TTC549 (cell line): ENCODE results near the gene CCDC74B.
"Not testable (repeated sequence)": the region's sequence is repeated elsewhere in the genome, so short reads cannot be mapped to it uniquely, and the experiment has no call there.

Source experiments
- FAIRE-seq: peaks from 2 replicates; lab custom pipeline; 2012; peaks lifted over from hg19 to GRCh38; lab: Jason Lieb, UNC

CCDC74B gene

GRCh38 chr2:130145006-130145414 is at the start of gene CCDC74B:
CCDC74B (minus strand) TSS chr2:130145112; CDS start chr2:130144996, 116 bp downstream.
- FAIRE-seq: not testable (repeated sequence)

DNA sequence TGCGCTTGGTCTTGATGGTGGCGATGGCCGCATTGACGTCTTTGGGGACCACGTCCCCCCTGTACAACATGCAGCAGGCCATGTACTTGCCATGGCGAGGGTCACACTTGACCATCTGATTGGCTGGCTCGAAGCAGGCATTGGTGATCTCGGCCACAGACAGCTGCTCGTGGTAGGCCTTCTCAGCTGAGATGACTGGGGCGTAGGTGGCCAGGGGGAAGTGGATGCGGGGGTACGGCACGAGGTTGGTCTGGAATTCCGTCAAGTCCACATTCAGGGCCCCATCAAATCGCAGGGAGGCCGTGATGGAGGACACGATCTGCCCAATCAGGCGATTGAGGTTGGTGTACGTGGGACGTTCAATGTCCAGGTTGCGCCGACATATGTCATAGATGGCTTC is 48.9 kb upstream of the CCDC74B start:
- FAIRE-seq: not testable (repeated sequence)

DNA sequence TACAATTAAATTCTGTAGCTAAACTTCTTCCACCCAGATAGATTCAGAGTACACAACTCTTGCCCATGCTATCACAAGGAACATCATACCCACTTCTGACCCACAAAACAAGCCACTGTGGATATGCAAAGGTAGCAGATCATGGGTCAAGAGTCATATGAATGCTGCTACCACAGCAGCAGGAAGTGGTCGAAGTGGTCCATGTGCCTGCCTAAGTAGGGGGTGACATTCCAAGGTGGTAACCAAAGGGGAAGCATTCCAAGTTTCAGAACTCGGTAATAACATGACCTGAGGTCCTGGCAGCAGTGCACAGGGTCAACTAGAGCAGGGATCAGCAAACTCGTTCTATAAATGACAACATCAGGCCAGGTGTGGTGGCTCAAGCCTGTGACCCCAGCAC is 47.5 kb upstream of the CCDC74B start:
- FAIRE-seq: not testable (repeated sequence)

DNA sequence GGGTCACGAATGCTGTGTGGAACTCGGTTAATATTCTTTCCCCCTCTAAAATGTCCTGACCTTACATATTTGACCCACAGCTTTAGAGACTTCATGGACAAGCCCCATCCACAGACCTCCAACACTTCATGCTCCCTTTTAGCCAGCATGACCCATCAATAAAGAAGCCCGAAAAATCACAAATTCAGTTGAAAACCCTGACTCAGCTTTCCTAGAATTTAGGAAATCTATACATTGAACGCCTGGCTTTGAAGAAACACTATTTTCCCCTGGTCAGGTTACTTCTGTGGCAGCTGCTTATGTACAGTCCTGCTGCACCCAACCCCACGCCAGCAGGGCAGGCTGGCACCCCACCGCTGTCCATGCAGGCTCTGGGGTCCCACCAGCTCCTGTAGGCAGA is 46.4 kb upstream of the CCDC74B start:
- not testable (repeated sequence) for FAIRE-seq

DNA sequence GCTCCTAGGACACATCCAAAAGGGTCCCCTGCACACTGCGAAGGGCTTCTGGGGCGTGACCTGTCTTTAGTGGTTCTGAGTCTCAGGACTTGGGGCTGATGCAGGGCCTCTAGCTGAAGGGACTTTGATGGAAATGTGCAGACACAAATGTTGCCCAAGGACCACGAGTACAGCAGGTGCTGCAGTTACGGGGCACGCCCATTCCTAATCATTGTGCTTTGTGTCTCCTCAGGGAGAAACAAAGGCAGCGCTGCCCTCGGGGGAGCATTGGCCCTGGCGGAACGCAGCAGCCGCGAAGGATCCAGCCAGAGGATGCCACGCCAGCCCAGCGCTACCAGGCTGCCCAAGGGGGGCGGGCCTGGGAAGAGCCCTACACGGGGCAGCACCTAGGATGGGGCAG is 45.3 kb upstream of the CCDC74B start:
- no peak for FAIRE-seq

GRCh38 chr2:130188958-130189357 is 44.0 kb upstream of the CCDC74B start:
- not testable (repeated sequence) for FAIRE-seq

DNA sequence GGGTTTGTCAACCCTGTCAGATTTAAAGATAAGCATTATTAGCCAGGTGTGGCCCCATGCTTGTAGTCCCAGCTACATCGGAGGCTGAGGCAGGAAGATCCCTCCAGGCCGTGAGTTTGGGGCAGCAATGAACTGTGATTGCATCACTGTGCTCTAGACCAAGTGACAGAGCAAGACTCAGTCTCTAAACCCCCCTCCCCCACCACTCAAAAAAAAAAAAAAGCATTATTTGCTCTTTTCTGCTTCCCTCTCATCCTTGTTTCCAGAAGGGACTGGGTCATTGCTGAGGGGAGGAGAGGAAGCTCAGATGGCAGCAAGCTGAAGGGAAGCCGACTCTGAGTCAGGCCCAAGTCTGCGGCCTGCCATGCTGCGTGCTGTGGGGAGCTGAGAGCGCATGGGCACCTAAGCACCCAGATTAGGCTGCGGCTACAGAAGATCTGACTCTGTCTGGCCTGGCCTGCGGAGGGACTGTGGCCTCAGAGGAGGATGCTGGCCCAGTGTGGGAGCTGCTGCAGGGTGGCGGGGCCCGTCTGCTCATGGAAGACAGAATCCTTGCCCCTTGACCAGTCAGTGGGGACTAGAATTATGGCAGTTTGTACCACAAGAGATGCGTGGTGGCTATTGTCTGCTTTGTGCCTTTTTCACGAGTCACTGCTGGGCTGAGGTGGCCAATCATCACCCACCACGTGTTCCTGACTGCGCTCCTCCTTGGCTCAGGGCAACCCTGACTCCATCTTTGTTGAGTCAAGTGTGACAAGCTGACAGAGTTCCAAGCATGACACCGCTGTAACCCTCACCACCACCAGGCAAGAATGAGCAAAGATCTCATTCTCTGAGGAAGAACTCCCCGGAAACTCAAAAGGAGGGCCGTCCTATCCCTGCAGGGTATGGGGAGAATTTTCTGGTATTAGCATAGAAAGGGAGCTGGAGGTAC is 43.2 kb upstream of the CCDC74B start:
- not testable (repeated sequence) for FAIRE-seq

DNA sequence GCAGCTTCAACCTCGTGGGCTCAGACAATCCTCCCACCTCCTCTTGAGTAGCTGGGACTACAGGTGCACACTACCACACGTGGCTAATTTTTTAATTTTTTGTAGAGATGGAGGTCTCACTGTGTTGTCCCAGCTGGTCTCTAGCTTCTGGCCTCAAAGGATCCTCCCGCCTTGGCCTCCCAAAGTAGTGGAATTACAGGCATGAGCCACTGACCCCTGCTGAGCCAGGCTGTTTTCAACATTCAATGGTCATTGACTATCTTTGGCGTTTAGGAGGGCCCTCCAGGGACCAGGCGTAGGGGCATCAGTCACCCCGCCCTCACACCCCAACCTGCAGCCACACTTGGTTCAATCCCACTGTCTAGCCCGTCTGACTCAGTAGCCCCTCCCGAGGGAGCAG is 42.4 kb upstream of the CCDC74B start:
- no peak for FAIRE-seq

DNA sequence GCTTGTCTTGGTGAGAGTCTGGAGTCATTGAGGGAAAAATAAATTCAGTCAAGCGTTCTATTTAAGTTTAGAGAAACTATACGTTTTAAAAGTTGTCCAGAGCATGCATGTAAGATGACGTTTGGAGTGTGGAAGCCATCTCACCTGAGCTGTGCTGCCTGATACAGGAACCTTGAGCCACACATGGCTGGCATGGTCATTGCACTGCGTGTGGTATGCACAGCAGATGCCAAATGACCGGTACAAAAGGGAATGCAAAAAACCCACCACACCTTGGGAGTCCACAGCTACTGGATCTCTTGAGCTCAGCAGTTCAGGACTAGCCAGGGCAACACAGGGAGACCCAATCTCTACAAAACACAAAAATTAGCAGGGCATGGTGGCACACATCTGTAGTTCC is 41.5 kb upstream of the CCDC74B start:
- no peak for FAIRE-seq

DNA sequence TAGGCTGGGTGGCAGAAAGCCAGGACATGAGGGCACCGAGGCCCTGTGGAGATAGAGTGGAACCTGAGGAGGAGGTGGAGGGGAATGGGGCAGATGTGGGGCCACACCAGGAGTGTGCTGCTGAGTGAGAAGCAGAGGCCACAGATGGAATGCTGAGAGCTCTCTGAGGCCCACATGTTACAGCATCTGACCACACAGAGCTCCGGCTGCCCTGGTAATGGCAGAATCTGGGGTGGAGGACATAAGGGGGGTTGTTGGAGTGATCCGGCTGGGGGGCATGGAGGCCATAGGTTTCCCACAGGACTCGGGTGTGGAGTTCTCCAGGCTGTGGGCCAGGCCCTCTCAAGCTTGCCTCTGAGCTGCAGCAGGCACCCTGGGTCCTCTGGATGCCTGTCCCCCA is 41.0 kb upstream of the CCDC74B start:
- no peak for FAIRE-seq

- no peak for FAIRE-seq
Observed at GRCh38 chr2:130185436-130185835, 40.5 kb upstream of the CCDC74B start.

DNA sequence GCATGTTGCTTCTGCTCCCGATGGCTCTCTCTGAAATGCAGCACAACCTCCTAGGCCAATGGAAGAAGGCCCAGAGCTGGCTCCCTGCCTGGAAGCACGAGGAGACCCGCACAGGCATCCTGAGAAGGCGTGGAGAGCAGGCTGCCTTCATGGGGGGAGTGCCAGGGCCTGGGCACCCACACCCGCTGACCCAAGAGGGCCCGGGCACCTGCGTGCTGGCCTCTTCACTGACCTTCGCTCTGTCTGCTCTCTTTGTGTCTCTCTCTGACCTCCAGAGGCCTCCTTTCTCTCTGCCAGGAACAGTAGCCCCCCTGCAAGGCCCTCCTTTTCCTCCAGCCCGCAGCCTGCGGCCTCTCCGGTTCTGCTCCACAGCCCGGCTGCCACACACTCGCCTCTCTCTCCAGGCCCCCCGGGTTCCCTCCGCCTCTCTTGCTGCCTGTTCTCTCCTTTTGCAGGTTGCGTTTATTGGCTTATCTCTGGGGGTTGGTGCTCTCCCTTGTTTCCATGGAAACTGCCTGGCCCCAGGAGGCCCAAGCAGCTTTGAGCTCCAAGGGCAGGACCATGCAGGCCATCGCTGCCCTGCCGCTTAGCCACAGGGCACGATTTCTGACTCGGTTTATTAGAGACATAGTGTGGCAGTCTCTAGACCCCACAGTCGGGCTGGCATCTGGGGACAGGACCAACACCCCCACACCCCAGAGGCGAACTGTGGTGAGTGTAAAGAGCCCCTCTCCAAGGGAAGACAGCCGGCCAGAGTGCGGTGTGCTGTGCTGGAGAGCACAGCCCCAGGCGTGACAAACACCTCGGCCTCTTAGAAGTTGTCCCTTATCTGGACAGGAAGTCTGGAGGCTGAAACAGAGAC is 38.8 kb upstream of the CCDC74B start:
- FAIRE-seq: no peak

DNA sequence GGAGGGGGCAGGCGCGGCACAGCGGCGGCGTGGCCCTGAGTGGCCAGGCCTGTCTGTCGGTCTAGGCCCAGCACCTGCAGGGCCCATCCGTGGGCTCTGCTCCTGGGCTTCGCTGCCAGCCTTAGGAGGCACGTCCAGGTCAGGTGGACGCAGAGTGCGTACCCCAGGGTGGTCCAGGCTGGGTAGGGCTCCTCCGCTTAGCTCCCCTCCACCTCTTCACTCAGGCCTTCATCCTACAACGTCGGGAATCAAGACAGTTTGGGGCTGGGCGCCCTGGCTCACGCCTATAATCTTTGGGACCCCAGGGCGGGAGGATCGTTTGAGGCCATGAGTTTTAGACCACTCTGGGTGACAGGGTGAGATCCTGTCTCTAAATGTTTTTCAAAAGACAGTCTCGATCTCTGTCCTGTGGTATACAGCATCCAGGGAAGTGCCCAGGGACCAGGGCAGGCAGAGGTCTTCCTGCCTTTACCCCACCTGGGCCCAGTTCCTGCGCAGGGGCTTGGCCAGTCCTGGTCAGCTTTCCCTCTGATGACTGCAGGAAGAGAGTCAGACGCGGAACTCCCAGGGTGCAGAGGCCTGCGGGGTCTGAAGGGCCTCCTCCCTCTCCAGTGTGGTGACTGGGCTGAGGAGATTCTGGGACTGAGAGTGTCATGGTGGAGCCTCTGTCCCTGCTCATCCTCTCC is 38.1 kb upstream of the CCDC74B start:
- not testable (repeated sequence) for FAIRE-seq

GRCh38 chr2:130181880-130182682 is 37.2 kb upstream of the CCDC74B start, which contains the start of gene MZT2B:
MZT2B (plus strand) TSS chr2:130182262; CDS start chr2:130182283, 21 bp downstream.
- not testable (repeated sequence) for FAIRE-seq

DNA sequence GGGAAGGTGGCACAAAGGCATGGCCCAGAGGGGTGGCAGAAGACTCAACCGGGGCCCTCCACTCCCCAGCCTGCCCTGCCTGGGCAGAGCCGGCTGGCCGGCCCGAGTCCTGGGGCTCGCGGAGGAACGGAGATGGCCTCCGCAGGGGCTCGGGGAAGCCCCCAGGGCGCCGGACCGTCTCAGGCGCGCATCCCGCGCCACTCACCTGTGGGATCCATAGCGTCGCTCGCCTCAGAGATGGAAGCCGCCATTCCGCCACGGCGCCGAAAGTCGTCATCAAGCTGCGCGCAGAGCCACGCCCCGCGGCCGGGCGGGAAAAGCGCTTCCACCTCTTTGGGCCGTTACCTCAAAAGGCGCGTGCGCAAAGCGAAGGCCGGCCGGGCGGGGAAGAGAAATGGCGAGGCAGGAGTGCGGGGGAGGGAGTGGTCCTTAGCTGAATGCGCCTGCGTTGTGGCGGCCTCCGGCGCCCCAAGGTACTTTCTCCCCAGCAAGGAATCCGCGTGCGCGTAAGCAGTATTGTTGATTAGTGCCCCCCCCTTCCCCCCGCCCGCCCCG is 36.5 kb upstream of the CCDC74B start, which contains the start of gene SMPD4:
SMPD4 (minus strand) TSS at position 278 of the 555 bp plus-strand sequence. CDS start 5,010 bp downstream, outside the sequence.
- peak; percentile 82 for FAIRE-seq

- not testable (repeated sequence) for FAIRE-seq
Observed at GRCh38 chr2:130180404-130181324, 35.8 kb upstream of the CCDC74B start.

DNA sequence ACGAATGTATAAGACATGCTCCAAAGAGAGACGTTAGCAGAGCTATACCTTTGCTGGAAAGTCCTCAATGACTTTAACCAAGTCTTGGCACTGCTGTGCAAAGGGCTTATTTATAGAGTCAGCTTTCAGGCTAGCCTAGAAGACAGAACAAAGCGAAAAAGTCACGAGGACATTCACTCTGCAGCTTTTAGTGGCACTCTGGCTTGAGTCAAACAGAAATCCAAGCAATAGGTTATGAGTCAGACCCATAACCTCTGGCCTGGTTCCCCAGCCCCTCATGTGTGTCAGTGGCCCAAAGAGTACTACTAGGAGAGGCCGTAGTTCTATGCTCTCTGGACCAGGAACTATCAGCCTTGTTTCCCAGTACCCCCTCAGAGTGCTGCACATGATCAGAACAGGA is 30.0 kb upstream of the CCDC74B start:
- not testable (repeated sequence) for FAIRE-seq

DNA sequence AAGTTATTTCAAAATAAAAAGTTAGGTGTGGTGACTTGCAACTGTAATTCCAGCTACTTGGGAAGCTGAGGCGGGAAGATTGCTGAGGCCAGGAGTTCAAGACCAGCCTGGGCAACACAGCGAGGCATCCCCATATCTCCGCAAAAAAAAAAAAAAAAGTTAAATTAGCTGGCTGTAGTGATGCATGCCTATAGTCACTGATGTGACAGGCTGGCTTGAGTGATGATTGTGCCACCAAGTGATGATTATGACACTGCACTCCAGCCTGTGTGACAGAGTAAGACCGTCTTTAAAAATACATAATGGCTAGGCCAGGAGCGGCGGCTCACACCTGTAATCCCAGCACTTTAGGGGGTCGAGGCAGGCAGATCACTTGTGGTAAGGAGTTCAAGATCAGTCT is 25.0 kb upstream of the CCDC74B start:
- FAIRE-seq: no peak

GRCh38 chr2:130169163-130169562 is 24.3 kb upstream of the CCDC74B start:
- not testable (repeated sequence) for FAIRE-seq

DNA sequence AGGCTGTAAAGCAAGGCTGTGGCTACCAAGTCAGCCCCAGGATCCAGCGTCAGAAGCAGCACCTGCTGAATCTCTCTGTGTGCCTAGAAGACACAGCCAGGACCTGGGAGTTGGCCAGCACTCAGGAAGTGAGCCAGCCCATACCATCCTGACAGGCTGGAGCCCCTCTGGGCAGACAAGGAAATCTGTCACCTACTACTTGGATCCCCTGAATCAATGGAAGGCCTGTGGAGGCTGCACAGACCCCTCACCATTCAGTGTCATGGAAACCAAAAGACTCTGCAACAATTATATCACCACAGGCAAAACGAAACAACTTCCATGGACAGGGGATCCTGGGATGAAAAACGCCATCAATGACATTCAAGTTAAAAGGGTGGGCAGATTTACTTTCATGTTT is 21.7 kb upstream of the CCDC74B start:
- FAIRE-seq: not testable (repeated sequence)
